GM23248 (cell line): ENCODE results near the gene RPL27.

Experiments
- EZH2 ChIP-seq: fragments of 200-600 bp; sonication (generic); IDR thresholded peaks from 2 replicates; pipeline ENCODE4 v1.6.1; 2018; ENCODE audit warnings: antibody characterized with exemption, mild to moderate bottlenecking; ENCODE audit not compliant: insufficient read depth, poor library complexity, severe bottlenecking
- EZH2phosphoT487 ChIP-seq: fragments of 200-600 bp; sonication (generic); IDR thresholded peaks from 2 replicates; pipeline ENCODE4 v1.6.1; 2018; ENCODE audit warnings: antibody characterized with exemption, moderate library complexity, mild to moderate bottlenecking, low read depth; ENCODE audit not compliant: insufficient read depth

GRCh38 chr17:43003542-43004172 is 5.4 kb downstream of the RPL27 start:
- TF ChIP-seq EZH2, result no peak
- TF ChIP-seq EZH2phosphoT487, result no peak
